Measurements from ENCODE around the gene SGSM1.
"Not testable (repeated sequence)": the region's sequence is repeated elsewhere in the genome, so short reads cannot be mapped to it uniquely, and the experiment has no call there.

Gene SGSM1

GRCh38 chr22:24893341-24894070 is 87.5 kb downstream of the SGSM1 start:
- no peak for DNase-seq (ENCODE audit: extremely low read depth in 1 of 2, low read depth in 1 of 2)

- DNase-seq (ENCODE audit: extremely low read depth in 1 of 2, low read depth in 1 of 2) = no peak
Measured at GRCh38 chr22:24894220-24894975, 88.4 kb downstream of the SGSM1 start.

GRCh38 chr22:24894998-24895397 is 89.0 kb downstream of the SGSM1 start:
- no peak for DNase-seq (ENCODE audit: extremely low read depth in 1 of 2, low read depth in 1 of 2)

- DNase-seq (ENCODE audit: extremely low read depth in 1 of 2, low read depth in 1 of 2) = no peak
Measured at GRCh38 chr22:24901448-24901847, 95.4 kb downstream of the SGSM1 start.

GRCh38 chr22:24905909-24906308 is 99.9 kb downstream of the SGSM1 start:
- DNase-seq (ENCODE audit: extremely low read depth in 1 of 2, low read depth in 1 of 2) = no peak

GRCh38 chr22:24907101-24907500 is 101.1 kb downstream of the SGSM1 start:
- not testable (repeated sequence) for DNase-seq (ENCODE audit: extremely low read depth in 1 of 2, low read depth in 1 of 2)

GRCh38 chr22:24920029-24920428 is 114.0 kb downstream of the SGSM1 start:
- no peak for DNase-seq (ENCODE audit: extremely low read depth in 1 of 2, low read depth in 1 of 2)

GRCh38 chr22:24925586-24926427 is 119.8 kb downstream of the SGSM1 start:
- no peak for DNase-seq (ENCODE audit: extremely low read depth in 1 of 2, low read depth in 1 of 2)

GRCh38 chr22:24926428-24926725 is 120.4 kb downstream of the SGSM1 start:
- no peak for DNase-seq (ENCODE audit: extremely low read depth in 1 of 2, low read depth in 1 of 2)

- DNase-seq (ENCODE audit: extremely low read depth in 1 of 2, low read depth in 1 of 2) = no peak
Measured at GRCh38 chr22:24926849-24927579, 121.0 kb downstream of the SGSM1 start.

GRCh38 chr22:24928322-24928721 is 122.3 kb downstream of the SGSM1 start:
- no peak for DNase-seq (ENCODE audit: extremely low read depth in 1 of 2, low read depth in 1 of 2)

- DNase-seq (ENCODE audit: extremely low read depth in 1 of 2, low read depth in 1 of 2) = no peak
Measured at GRCh38 chr22:24930678-24931077, 124.7 kb downstream of the SGSM1 start.

- DNase-seq (ENCODE audit: extremely low read depth in 1 of 2, low read depth in 1 of 2) = no peak
Measured at GRCh38 chr22:24935771-24936483, 129.9 kb downstream of the SGSM1 start.

GRCh38 chr22:24937114-24937513 is 131.1 kb downstream of the SGSM1 start:
- no peak for DNase-seq (ENCODE audit: extremely low read depth in 1 of 2, low read depth in 1 of 2)

- DNase-seq (ENCODE audit: extremely low read depth in 1 of 2, low read depth in 1 of 2) = no peak
Measured at GRCh38 chr22:24938741-24939341, 132.8 kb downstream of the SGSM1 start.

GRCh38 chr22:24942301-24942700 is 136.3 kb downstream of the SGSM1 start:
- DNase-seq (ENCODE audit: extremely low read depth in 1 of 2, low read depth in 1 of 2) = no peak

- no peak for DNase-seq (ENCODE audit: extremely low read depth in 1 of 2, low read depth in 1 of 2)
Measured at GRCh38 chr22:24944217-24944937, 138.4 kb downstream of the SGSM1 start.

GRCh38 chr22:24945430-24945829 is 139.4 kb downstream of the SGSM1 start:
- no peak for DNase-seq (ENCODE audit: extremely low read depth in 1 of 2, low read depth in 1 of 2)

- no peak for DNase-seq (ENCODE audit: extremely low read depth in 1 of 2, low read depth in 1 of 2)
Measured at GRCh38 chr22:24947383-24947782, 141.4 kb downstream of the SGSM1 start.
